GM12873 (cell line): ENCODE data around the gene TXNRD2.

Experiments
- TF ChIP-seq, protein P1 (sequence below): IDR thresholded peaks from 2 replicates; pipeline ENCODE4 v1.5.1; 2012; ENCODE audit warnings: low read depth, mild to moderate bottlenecking, moderate library complexity, low read length, control low read depth; ENCODE audit not compliant: insufficient read depth; ENCODE audit errors: missing control alignments

The TXNRD2 gene

DNA sequence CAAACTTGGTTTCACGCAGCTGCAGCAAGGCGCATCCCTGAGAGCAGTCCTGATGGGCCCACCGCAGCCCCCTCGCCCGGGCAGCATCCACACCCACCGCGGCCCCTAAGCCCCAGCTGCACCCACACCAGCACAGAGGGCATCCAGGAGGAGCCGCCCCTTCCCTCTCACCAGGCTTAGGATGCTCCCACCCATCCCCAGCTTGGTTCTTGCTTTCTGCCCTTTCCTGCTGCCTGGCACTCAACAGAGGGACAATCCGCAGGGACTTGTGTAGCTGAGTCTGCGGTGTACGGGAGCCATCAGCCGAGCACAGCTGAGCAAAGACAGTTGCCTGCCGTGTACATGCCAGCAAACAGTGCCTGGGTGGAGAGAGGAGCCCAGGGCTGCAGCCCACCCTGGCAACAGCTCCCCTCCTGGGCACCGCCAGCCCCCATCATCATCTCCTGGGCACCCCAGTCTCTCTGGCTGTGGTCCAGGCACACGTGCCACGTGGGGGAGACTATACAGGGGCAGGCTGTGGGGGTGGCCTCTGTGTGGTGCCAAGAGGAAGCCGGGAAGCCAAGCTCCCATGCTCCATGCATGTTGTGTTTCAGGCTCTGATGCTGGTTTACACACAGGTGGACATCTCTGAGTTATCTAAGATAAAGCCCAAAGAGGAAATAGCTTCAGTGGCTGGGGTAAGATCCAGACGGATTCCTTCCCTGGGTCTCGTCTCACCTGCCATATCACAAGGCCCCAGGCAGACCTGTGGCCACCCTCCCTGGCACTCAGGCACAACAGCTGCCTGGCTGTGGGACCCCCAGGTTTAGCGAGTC, 50.9 kb downstream of the TXNRD2 start:
- TF ChIP-seq, protein P1, sequence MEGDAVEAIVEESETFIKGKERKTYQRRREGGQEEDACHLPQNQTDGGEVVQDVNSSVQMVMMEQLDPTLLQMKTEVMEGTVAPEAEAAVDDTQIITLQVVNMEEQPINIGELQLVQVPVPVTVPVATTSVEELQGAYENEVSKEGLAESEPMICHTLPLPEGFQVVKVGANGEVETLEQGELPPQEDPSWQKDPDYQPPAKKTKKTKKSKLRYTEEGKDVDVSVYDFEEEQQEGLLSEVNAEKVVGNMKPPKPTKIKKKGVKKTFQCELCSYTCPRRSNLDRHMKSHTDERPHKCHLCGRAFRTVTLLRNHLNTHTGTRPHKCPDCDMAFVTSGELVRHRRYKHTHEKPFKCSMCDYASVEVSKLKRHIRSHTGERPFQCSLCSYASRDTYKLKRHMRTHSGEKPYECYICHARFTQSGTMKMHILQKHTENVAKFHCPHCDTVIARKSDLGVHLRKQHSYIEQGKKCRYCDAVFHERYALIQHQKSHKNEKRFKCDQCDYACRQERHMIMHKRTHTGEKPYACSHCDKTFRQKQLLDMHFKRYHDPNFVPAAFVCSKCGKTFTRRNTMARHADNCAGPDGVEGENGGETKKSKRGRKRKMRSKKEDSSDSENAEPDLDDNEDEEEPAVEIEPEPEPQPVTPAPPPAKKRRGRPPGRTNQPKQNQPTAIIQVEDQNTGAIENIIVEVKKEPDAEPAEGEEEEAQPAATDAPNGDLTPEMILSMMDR: no peak

DNA sequence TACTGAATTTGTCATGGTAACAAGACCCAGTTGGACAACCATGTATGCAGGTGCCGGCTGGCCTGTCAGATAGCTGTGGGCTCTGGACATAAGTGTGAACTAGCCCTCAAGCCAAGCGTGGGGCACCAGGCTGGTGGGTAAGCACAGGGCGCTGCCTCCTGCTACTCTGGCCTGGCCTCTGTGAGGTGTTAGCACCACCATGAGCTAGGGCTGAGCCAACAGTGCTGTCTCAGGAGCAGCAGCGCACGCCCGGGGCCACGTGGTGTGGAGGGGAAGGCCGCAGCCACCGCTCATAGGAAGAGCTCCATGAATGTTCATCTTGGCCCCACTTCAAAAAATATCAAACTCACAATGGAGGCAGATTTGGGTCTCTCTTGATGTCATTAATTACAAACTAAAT, 51.7 kb downstream of the TXNRD2 start:
- TF ChIP-seq, protein P1: no peak

DNA sequence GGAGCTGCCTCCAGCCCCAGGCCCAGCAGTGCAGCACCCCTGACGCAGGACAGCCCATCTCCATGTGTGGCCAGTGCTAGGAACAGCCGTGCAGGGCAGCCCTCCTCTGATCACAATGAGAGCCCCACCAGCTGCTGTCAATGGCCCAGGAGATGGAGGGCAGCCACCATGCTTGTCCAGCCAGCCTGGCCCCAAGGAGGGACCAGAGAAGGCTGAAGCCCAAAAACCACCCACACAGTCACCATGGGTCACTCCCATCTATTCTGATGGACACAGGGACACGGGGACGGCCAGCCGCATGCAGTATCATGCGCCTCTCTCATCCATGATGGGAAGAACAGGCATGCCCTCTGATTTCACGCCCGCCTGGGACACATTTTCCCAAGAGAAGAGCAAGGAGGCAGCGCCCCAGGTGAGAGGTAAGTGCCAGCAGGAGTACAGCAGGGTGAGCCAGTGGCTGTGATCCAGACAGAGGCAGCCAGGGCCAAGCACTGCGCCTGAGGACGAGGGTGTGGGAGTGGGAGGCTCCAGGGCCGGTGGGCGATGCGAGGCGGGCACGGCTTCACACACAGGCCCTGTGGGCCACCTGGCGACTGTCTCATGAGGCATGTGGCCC, 53.4 kb downstream of the TXNRD2 start:
- TF ChIP-seq, protein P1: no peak

DNA sequence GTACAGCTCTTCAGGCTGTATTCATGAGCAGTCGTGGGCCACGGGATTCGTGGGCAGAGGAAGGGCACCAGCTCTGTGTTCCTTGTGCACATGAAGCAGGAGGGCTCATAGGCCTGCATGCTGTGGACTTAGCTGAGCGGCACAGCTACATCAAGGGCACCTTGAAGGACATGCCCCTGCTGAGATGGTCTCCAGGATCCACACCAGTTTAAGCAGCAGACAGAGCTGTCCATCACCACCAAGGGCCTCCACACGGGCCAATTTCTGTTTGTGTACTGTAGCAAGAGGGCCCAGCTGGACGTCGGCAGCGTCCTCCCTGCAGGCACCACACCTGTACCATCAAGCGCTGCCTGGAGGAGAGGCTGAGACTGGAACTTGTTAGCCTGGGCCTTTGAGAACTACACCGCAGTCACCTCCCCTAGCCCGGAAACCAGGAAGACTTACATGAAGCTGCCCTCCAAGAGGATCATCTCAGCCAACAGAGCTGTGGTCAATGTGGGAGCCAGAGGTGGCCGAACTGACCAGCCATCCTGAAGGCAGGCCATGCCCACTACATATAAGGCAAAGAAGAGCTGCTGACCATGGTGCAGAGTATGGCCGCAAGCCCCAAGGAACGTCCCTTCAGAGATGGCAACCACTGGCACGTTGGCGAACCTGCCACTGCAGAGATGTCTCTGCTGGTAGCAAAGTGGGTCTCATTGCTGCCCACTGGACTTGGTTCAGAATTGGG, 54.2 kb downstream of the TXNRD2 start:
- TF ChIP-seq, protein P1: no peak

DNA sequence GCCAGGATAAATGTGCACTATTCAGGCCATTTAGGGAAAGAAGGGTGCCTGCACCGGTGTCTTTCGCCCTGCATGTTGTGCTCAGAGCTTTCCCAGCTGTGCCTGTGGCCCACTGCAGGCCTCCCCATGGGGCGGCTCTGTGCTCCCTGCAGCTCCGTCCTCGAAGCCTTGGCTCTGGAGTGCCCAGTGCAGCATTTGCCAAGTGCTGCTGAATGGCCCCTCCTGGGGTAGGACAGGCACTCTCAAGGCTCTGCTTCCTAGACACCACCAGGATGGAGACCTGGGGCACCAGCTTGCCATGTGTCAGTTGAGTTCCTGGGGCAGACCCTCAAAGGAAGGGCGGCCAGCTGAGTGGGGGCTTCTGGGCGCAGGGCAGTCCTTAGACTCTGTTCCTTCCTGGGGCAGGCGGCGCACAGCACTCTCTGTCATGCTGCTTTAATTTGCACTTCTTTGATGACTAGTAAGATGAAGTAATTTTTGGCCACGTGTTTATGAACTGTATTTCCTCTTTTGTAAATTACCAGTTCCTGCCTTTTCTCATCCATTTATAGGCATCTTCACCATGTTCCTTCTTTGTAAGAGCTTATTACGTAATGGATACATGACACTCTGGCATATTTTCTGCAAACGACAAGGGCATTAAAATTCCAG, 54.9 kb downstream of the TXNRD2 start:
- TF ChIP-seq, protein P1: no peak

DNA sequence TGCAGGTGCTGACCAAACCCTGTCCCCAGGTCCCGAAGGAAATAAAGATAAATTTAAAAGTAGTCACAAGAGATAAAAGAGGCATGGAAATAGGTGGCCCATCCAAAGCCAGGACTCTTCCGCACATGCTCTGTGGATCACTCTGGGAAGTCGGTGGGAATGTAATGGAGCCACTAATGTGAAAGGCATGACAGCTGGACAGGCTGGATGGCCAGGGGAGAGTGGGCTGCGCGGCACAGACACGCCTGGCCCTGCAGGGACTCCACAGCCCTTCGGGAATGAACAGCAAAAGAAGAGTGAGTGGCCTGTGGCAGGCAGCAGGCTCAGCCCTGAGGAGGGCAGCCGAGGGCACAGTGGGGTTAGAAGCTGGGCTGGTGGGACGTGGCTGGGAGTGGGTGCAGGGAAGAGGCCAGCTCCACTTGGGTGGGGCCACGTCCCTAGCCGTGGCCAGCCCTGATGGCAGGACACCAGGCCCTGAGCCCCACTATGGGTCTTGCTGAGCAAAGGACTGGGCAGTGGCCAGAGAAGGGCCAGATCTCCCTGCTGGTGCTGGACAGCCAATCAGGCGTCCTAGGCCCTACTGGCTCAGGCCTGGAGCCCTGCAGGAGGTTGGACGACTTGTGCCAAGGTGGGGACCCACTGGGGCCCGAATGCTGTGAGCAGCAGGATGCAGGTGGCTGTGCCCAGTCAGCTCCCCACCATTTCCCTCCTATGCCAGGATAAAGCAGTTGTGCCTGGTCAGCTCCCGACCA, 55.6 kb downstream of the TXNRD2 start:
- TF ChIP-seq, protein P1: no peak
